ENCODE measurements around the gene NRROS.
A peak's percentile ranks its signal among the peaks of the same experiment; 100 is the strongest.
"Not testable (repeated sequence)": the region's sequence is repeated elsewhere in the genome, so short reads cannot be mapped to it uniquely, and the experiment has no call there.

NRROS gene

GRCh38 chr3:196625331-196625730 is 14.2 kb upstream of the NRROS start:
- no peak for DNase-seq

GRCh38 chr3:196627918-196628231 is 11.6 kb upstream of the NRROS start:
- DNase-seq: no peak

GRCh38 chr3:196629228-196629627 is 10.3 kb upstream of the NRROS start:
- DNase-seq: no peak

- no peak for DNase-seq
Observed at GRCh38 chr3:196631682-196632045, 7.8 kb upstream of the NRROS start.

GRCh38 chr3:196632046-196632751 is 7.3 kb upstream of the NRROS start:
- peak; percentile 94 for DNase-seq

GRCh38 chr3:196633555-196634151 is 5.8 kb upstream of the NRROS start:
- DNase-seq: no peak

GRCh38 chr3:196634224-196634623 is 5.3 kb upstream of the NRROS start:
- no peak for DNase-seq

- no peak for DNase-seq
Observed at GRCh38 chr3:196634829-196635228, 4.7 kb upstream of the NRROS start.

GRCh38 chr3:196636369-196637349 is 2.8 kb upstream of the NRROS start:
- DNase-seq: no peak

- not testable (repeated sequence) for DNase-seq
Observed at GRCh38 chr3:196637941-196638340, 1.6 kb upstream of the NRROS start.

- no peak for DNase-seq
Observed at GRCh38 chr3:196638861-196639482, 522 bp upstream of the NRROS start.

- DNase-seq: no peak
Observed at GRCh38 chr3:196640297-196641018, 964 bp downstream of the NRROS start.

GRCh38 chr3:196641333-196642054 is 2.0 kb downstream of the NRROS start:
- DNase-seq: no peak

- no peak for DNase-seq
Observed at GRCh38 chr3:196642434-196642833, 2.9 kb downstream of the NRROS start.

GRCh38 chr3:196643201-196643749 is 3.8 kb downstream of the NRROS start:
- no peak for DNase-seq

GRCh38 chr3:196643761-196644160 is 4.3 kb downstream of the NRROS start:
- no peak for DNase-seq

GRCh38 chr3:196645096-196645495 is 5.6 kb downstream of the NRROS start:
- no peak for DNase-seq

GRCh38 chr3:196645897-196646665 is 6.6 kb downstream of the NRROS start:
- no peak for DNase-seq

- DNase-seq: no peak
Observed at GRCh38 chr3:196646666-196647216, 7.2 kb downstream of the NRROS start.

- peak; percentile 54 for DNase-seq
Observed at GRCh38 chr3:196650740-196651311, 11.3 kb downstream of the NRROS start.
